ENCODE measurements around the gene ATP1A3.

DNA sequence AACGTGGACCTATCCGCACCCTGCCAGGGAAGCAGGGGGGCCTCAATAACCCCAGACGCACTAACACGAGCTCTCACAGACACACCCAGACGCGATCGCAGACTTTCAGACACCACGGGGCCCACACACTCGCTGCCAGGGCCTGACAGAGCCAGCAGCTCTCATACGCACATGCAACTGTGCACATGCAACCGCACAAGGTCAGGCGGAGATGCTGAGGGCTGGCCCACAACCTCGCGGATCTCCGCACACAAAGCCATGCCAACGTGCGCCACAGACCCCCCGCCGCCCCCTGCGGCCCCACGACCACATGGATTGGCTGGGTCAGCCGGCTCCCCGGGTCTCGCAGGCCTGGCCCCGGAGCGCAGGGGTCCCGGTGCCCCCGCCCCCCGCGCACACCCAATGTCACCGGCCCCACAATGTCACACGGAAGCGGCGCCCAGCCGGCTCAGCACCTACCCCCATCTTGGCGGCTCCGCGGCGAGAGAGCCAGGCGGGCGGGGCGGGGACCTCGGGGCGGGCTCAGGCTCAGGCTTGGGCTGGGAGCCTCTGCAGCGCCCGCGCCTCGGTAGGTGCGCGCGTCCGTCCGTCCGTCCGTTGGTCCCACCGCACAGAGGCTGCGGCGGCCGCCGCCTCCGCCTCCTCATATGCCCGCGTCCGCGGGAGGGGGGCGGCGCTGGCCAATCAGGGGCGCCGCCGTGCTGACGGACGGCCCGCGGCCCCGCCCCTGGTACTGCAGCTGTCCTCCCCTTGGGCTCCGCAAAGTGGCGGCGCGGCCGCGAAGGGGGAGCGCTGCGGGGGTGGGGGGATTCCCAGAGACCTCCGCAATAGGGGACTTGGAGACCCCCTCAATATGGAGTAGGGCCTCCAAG is at the start of gene ATP1A3:
- no peak for TF ChIP-seq CTCF (IDR thresholded peaks at IDR 0.05)
- TF ChIP-seq POLR2A (IDR thresholded peaks at IDR 0.05), result no peak
- no peak for TF ChIP-seq EP300 (IDR thresholded peaks at IDR 0.05)
